HFFc6 (cell line): ENCODE data around the gene FBLIM1. TPM values are rescaled to one million over a fixed set of nuclear protein-coding genes. Genes with fewer than 3 reads are reported as not detected.

Source experiments
- DNase-seq: peaks from one replicate; pipeline ENCODE4 v3.0.0-alpha.2; 2018
- H3K27ac Mint-ChIP-seq: 2 replicates; pipeline ENCODE4 v1.8.0; 2020; ENCODE audit warnings: mild to moderate bottlenecking, mixed read lengths
- H3K27me3 Mint-ChIP-seq: 2 replicates; pipeline ENCODE4 v1.8.0; 2021; ENCODE audit warnings: mild to moderate bottlenecking, moderate library complexity, mixed read lengths; ENCODE audit not compliant: insufficient read depth
- H3K36me3 Mint-ChIP-seq: 2 replicates; pipeline ENCODE4 v1.8.0; 2021; ENCODE audit warnings: low read depth, mixed read lengths
- H3K4me1 Mint-ChIP-seq: 2 replicates; pipeline ENCODE4 v1.8.0; 2020; ENCODE audit warnings: low read depth, mixed read lengths
- H3K4me3 Mint-ChIP-seq: 2 replicates; pipeline ENCODE4 v1.8.0; 2020; ENCODE audit warnings: mild to moderate bottlenecking, moderate library complexity, mixed read lengths
- H3K9me3 Mint-ChIP-seq: 2 replicates; pipeline ENCODE4 v1.8.0; 2020; ENCODE audit warnings: mild to moderate bottlenecking, mixed read lengths
- total RNA-seq, 6 experiments: library from RNA; stranded (reverse); fragmentation: NEBNext Ultra II Directional; extraction: Animal tissue kit (Norgen Biotek cat#: 25700); gene quantifications; 2 replicates in 1 of 6; 3 replicates in 5 of 6; pipeline ENCODE4 v1.2.3, GENCODE V29; 2021
- TF ChIP-seq, protein P1 (sequence below): fragments of 200-600 bp; sonication (generic); IDR thresholded peaks from 2 replicates; pipeline ENCODE4 v1.5.0; 2021; ENCODE audit warnings: antibody characterized with exemption, mild to moderate bottlenecking

The FBLIM1 gene
- total RNA-seq, 6 experiments from 2014 or later: 98.4 to 127 (median 110) TPM

DNA sequence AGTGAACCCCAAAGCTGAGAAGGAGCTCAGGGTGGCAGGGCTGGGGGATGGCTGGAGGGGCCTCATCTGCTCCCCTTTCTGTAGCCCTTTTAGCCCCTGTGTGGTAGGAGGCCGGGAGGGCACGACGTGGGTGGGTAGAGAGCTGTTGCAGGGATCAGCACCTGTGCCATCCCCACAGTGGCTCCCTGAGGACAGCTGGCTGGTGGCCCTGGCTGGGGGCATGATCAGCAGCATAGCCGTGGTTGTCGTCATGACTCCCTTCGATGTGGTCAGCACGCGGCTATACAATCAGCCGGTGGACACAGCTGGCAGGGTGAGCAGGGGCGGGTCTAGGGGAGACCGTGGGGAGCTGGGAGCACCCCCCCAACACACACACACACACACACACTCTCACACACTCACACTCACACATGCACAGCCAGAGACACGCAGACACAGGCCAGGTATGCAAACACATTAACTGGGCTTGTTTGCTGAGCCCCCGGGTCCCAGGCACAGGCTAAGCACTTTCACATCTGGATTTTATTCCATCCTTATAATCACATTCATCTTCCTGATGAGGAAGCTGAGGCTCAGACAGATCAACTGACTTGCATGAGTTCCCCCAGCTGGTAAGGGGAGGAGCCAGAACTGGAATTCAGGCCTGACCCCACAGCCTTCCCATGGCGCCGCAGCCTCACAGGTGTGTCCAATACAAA lies 20.0 kb upstream of the FBLIM1 start:
- TF ChIP-seq, protein P1, sequence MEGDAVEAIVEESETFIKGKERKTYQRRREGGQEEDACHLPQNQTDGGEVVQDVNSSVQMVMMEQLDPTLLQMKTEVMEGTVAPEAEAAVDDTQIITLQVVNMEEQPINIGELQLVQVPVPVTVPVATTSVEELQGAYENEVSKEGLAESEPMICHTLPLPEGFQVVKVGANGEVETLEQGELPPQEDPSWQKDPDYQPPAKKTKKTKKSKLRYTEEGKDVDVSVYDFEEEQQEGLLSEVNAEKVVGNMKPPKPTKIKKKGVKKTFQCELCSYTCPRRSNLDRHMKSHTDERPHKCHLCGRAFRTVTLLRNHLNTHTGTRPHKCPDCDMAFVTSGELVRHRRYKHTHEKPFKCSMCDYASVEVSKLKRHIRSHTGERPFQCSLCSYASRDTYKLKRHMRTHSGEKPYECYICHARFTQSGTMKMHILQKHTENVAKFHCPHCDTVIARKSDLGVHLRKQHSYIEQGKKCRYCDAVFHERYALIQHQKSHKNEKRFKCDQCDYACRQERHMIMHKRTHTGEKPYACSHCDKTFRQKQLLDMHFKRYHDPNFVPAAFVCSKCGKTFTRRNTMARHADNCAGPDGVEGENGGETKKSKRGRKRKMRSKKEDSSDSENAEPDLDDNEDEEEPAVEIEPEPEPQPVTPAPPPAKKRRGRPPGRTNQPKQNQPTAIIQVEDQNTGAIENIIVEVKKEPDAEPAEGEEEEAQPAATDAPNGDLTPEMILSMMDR: no peak
- Mint-ChIP-seq H3K4me1 (peaks cover 7% of the 10 kb centered on the region), H3K27me3 (peaks cover 1% of the 10 kb centered on the region), H3K27ac (peak overlapping the region; percentile 16), H3K9me3 (no peaks in the 10 kb centered on the region), H3K4me3 (peak overlapping the region; percentile 22; the same call in 1 of the 2 replicates), H3K36me3 (no peaks in the 10 kb centered on the region)
- DNase-seq: no peak

GRCh38 chr1:15739259-15739658 lies 19.3 kb upstream of the FBLIM1 start:
- Mint-ChIP-seq H3K36me3 (no peaks in the 10 kb centered on the region), H3K27me3 (peaks cover 1% of the 10 kb centered on the region), H3K9me3 (no peaks in the 10 kb centered on the region), H3K27ac (no peak overlapping the region; the same call in 1 of the 2 replicates), H3K4me3 (no peak overlapping the region), H3K4me1 (peaks cover 7% of the 10 kb centered on the region)
- TF ChIP-seq, protein P1: no peak
- no peak for DNase-seq

DNA sequence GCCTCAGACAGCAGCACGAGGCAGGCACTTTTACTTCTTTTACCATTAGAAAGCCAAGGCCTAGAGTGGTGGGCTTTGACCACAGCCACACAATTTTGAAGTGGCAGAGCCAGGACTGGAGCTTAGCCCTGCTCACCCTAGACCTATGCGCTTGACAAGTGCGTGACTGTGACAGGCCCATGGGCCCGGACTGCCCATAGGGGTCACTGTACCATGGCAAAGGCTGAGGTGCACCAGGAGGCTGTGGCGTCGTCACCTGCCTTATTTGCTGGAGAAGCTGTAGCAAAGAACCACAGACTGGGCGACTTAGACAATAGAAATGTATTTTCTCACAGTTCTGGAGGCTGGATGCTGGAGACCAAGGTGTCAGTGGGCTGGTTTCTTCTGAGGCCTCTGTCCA lies 18.9 kb upstream of the FBLIM1 start:
- Mint-ChIP-seq H3K9me3 (no peaks in the 10 kb centered on the region), H3K27ac (no peak overlapping the region; the same call in 1 of the 2 replicates), H3K4me1 (peaks cover 7% of the 10 kb centered on the region), H3K27me3 (peaks cover 1% of the 10 kb centered on the region), H3K36me3 (no peaks in the 10 kb centered on the region), H3K4me3 (no peak overlapping the region)
- TF ChIP-seq, protein P1: peak; percentile 56; the same call in 1 of the 2 replicates
- no peak for DNase-seq

DNA sequence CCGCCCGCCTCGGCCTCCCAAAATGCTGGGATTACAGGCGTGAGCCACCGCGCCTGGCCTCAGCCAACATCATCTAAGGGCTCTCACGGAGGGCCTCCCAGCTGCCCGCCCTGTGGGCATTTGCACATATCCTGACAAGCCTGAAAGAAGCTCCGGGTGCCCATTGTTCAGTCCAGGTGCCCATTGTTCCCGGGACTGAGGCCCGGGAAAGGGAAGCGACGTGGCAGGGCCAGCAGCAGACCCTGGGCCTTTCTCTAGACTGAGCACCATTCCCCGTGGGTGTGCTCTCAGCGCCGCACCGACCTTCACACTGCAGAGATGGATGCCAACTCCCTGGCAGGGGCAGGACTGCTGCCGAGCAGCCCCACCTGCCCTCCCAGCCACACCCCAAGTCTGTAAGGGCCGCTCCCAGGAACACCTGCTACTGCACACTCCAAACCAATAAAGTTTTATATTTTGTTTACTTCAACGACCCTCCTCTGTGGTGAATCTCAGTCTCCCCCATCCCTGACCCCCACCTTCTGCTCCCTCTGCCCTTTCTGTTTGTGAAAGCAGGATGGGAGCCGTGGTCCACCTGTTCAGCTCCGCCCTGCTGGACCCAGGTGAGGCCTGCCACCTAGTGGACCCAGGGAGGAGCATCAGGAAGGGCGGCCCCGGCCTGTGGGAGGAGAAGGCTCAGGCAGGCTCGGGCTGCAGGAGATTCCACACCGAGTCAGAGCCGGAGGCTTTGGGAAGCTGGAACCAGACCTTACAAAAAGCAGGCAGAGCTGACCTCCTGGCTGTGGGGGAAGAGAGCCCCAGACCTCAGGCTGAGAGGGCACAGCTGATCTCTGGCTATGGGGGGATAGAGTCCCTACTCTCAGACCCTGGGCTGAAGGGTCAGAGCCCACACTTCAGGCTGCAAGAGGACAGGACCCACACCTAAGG lies 17.4 kb upstream of the FBLIM1 start:
- H3K36me3 Mint-ChIP-seq: no peaks in the 10 kb centered on the region
- H3K9me3 Mint-ChIP-seq: no peaks in the 10 kb centered on the region
- H3K4me3 Mint-ChIP-seq: no peak overlapping the region; the same call in 1 of the 2 replicates
- TF ChIP-seq, protein P1: peak; percentile 88
- H3K4me1 Mint-ChIP-seq: peaks cover 7% of the 10 kb centered on the region
- peaks cover 1% of the 10 kb centered on the region for H3K27me3 Mint-ChIP-seq
- peak; percentile 62 for DNase-seq
- H3K27ac Mint-ChIP-seq: no peak overlapping the region

DNA sequence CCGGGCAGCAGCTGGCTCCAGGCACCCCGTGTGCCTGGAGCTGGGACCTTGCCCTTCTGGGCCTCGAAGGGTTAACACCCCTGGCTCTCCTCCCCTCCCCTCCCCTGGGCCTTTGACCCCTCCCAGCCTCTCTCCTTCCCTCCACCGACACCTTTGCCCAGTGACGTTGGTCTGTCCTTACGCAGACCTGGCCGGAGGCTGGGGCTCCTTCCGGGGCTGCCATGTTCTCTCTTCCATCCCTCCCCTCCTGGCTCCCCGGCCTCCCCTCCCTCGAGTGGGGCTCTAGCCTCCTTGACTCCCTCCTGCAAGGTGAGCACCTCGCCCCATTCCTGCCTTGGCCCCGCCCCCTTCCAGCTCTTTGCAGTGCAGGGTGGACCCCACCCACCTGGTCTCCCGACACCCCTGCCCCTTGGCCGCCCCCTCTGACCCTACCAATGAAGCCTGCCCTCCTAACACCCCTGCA lies 16.2 kb upstream of the FBLIM1 start, which contains the start of gene TMEM82:
Gene TMEM82, plus strand, starts transcription at position 161 of the 463 bp plus-strand sequence. Its CDS starts 61 bp downstream, at position 222.
- H3K9me3 Mint-ChIP-seq: no peaks in the 10 kb centered on the region

More for the DNA sequence above, 16.2 kb upstream of the FBLIM1 start, which contains the start of gene TMEM82:
- TF ChIP-seq, protein P1: no peak
- H3K36me3 Mint-ChIP-seq: no peaks in the 10 kb centered on the region
- H3K27me3 Mint-ChIP-seq: peaks cover 1% of the 10 kb centered on the region; the same call in 1 of the 2 replicates
- H3K4me1 Mint-ChIP-seq: peaks cover 7% of the 10 kb centered on the region
- DNase-seq: no peak
- H3K27ac Mint-ChIP-seq: no peak within 1 kb of the TSS
- H3K4me3 Mint-ChIP-seq: no peak within 1 kb of the TSS; the same call in 1 of the 2 replicates
